PFSK-1 (cell line): ENCODE data around the gene PYROXD2.

Experiments used
- FOXP2 ChIP-seq: optimal IDR thresholded peaks from 2 replicates; pipeline ENCODE3; 2011; ENCODE audit warnings: borderline replicate concordance, control low read depth, inconsistent platforms; ENCODE audit not compliant: insufficient read depth; ENCODE audit errors: extremely low read length, extremely low read depth
- POLR2AphosphoS5 ChIP-seq: IDR thresholded peaks from 2 replicates; pipeline ENCODE4 v1.6.1; 2012; ENCODE audit warnings: low read depth, mild to moderate bottlenecking, control low read depth, low read length, moderate library complexity
- SIN3A ChIP-seq: IDR thresholded peaks from 2 replicates; pipeline ENCODE4 v1.6.1; 2012; ENCODE audit warnings: mild to moderate bottlenecking, low read length, moderate library complexity, borderline replicate concordance; ENCODE audit not compliant: insufficient read depth
- TAF1 ChIP-seq: IDR thresholded peaks from 2 replicates; pipeline ENCODE4 v1.6.1; 2012; ENCODE audit warnings: low read length, control low read depth, borderline replicate concordance; ENCODE audit not compliant: insufficient read depth
- TF ChIP-seq, protein P1 (sequence below), 2 experiments: IDR thresholded peaks; 2 replicates each; pipeline versions ENCODE4 v1.6.1 to v1.8.0; 2011 to 2012; ENCODE audit warnings: low read depth in 2 of 2, low read length in 2 of 2, control low read depth in 1 of 2, inconsistent platforms in 1 of 2, mild to moderate bottlenecking in 1 of 2, moderate library complexity in 1 of 2; ENCODE audit not compliant: insufficient read depth in 1 of 2

The PYROXD2 gene

DNA sequence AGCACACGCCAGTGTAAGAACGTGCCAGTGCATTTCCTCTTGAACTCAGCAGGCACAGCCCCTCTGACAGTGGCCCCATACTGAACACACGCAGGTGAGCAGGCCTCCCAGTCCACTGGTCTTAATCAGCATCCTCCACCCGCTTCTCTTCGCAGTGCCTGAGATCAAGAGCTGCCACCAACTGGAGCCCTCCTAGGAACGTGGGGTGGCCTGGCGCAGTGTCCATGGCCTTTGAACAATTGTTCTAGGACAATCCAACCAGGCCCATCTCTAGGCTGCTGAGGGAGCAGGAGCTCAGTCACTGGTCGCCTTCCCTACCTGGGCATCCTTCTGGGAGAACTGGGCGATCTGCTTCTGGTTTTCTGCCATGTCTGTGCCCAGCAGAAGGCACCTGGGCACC is 15.2 kb downstream of the PYROXD2 start:
- no peak for TF ChIP-seq TAF1
- TF ChIP-seq, protein P1, sequence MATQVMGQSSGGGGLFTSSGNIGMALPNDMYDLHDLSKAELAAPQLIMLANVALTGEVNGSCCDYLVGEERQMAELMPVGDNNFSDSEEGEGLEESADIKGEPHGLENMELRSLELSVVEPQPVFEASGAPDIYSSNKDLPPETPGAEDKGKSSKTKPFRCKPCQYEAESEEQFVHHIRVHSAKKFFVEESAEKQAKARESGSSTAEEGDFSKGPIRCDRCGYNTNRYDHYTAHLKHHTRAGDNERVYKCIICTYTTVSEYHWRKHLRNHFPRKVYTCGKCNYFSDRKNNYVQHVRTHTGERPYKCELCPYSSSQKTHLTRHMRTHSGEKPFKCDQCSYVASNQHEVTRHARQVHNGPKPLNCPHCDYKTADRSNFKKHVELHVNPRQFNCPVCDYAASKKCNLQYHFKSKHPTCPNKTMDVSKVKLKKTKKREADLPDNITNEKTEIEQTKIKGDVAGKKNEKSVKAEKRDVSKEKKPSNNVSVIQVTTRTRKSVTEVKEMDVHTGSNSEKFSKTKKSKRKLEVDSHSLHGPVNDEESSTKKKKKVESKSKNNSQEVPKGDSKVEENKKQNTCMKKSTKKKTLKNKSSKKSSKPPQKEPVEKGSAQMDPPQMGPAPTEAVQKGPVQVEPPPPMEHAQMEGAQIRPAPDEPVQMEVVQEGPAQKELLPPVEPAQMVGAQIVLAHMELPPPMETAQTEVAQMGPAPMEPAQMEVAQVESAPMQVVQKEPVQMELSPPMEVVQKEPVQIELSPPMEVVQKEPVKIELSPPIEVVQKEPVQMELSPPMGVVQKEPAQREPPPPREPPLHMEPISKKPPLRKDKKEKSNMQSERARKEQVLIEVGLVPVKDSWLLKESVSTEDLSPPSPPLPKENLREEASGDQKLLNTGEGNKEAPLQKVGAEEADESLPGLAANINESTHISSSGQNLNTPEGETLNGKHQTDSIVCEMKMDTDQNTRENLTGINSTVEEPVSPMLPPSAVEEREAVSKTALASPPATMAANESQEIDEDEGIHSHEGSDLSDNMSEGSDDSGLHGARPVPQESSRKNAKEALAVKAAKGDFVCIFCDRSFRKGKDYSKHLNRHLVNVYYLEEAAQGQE (IDR thresholded peaks at IDR 0.05; ENCODE audit: insufficient read depth in 1 of 2, low read depth in 2 of 2, low read length in 2 of 2) = no peak
- TF ChIP-seq SIN3A = no peak
- no peak for TF ChIP-seq FOXP2
- no peak for TF ChIP-seq POLR2AphosphoS5

GRCh38 chr10:98397089-98397600 is 17.8 kb downstream of the PYROXD2 start:
- TF ChIP-seq FOXP2 (no peak), TAF1 (no peak), SIN3A (no peak), POLR2AphosphoS5 (no peak)
- TF ChIP-seq, protein P1 (IDR thresholded peaks at IDR 0.05; ENCODE audit: insufficient read depth in 1 of 2, low read depth in 2 of 2, low read length in 2 of 2) = no peak

- no peak for TF ChIP-seq FOXP2
- TF ChIP-seq SIN3A = no peak
- no peak for TF ChIP-seq POLR2AphosphoS5
- no peak for TF ChIP-seq TAF1
- TF ChIP-seq, protein P1 (IDR thresholded peaks at IDR 0.05; ENCODE audit: insufficient read depth in 1 of 2, low read depth in 2 of 2, low read length in 2 of 2) = no peak
Observed at GRCh38 chr10:98396096-98397063, 18.6 kb downstream of the PYROXD2 start.

DNA sequence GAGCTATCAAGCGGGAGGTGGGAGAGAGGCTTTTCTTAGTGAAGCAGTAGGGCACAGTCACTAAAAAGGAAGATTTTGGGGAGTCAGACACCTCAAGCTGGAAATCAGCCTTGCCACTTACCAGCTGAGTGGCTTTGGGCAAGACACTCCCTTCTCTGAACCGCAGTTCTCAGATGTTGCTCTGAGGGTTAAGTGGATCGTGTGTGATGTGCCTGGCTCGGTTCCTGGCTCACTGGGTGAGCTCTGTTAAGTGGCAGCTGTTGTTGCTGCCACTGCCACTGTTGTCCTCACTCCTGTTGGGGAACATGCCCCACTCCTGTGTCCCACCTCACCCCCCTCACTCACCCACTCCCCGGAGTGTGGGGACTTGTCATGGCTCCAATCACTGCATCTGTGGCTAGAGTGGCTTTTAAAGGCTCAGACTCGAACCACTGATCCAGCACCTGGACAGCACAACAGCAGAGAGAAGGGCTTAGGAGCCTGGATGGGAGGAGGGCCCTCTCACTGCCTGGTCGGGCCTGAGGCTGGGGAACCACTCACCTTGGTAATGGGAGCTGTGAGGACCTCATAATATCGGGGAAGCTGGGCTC is 20.0 kb downstream of the PYROXD2 start:
- TF ChIP-seq TAF1 (no peak), SIN3A (no peak), POLR2AphosphoS5 (no peak), FOXP2 (no peak)
- TF ChIP-seq, protein P1 (IDR thresholded peaks at IDR 0.05; ENCODE audit: insufficient read depth in 1 of 2, low read depth in 2 of 2, low read length in 2 of 2) = no peak
